Liver (tissue), 9 donors: ENCODE measurements around the gene COL19A1. TPM values are rescaled to one million over a fixed set of nuclear protein-coding genes. Genes with fewer than 3 reads are reported as not detected.

Source experiments
- DNase-seq: peaks from one replicate; pipeline ENCODE4 v3.0.0-alpha.2; 2017; ENCODE audit warnings: low spot score
- H3K27ac ChIP-seq, 2 donors: one replicate each; pipeline ENCODE4 v1.7.0; 2013; ENCODE audit warnings: inconsistent platforms in 2 of 2, low read length in 2 of 2, control low read depth in 1 of 2, low read depth in 1 of 2, mild to moderate bottlenecking in 1 of 2
- H3K27me3 ChIP-seq, 4 donors: one replicate each; pipeline versions ENCODE4 v1.6.1 to v1.7.0; 2013; ENCODE audit warnings: low read length in 3 of 4, inconsistent platforms in 1 of 4, mild to moderate bottlenecking in 1 of 4, moderate library complexity in 1 of 4; ENCODE audit not compliant: control insufficient read depth in 4 of 4, insufficient read depth in 4 of 4
- H3K36me3 ChIP-seq, 4 donors: one replicate each; pipeline versions ENCODE4 v1.6.1 to v1.7.0; 2013; ENCODE audit warnings: low read length in 3 of 4, mild to moderate bottlenecking in 3 of 4, low read depth in 1 of 4, moderate library complexity in 1 of 4; ENCODE audit not compliant: control insufficient read depth in 4 of 4, insufficient read depth in 3 of 4
- H3K4me1 ChIP-seq, 4 donors: one replicate each; pipeline versions ENCODE4 v1.6.1 to v1.7.0; 2013; ENCODE audit warnings: low read length in 3 of 4, mild to moderate bottlenecking in 3 of 4, moderate library complexity in 1 of 4; ENCODE audit not compliant: control insufficient read depth in 4 of 4, insufficient read depth in 4 of 4
- H3K4me3 ChIP-seq, 3 donors: one replicate each; pipeline versions ENCODE4 v1.6.1 to v1.7.0; 2013; ENCODE audit warnings: low read length in 3 of 3, control low read depth in 1 of 3, low read depth in 1 of 3, mild to moderate bottlenecking in 1 of 3
- H3K9ac ChIP-seq, 2 donors: one replicate each; pipeline ENCODE4 v1.7.0; 2013; ENCODE audit warnings: low read length in 2 of 2, mild to moderate bottlenecking in 2 of 2, moderate library complexity in 2 of 2, control low read depth in 1 of 2, low read depth in 1 of 2
- H3K9me3 ChIP-seq, 4 donors: one replicate each; pipeline versions ENCODE4 v1.6.1 to v1.7.0; 2013; ENCODE audit warnings: low read length in 3 of 4; ENCODE audit not compliant: control insufficient read depth in 4 of 4
- EGR1 ChIP-seq, 2 donors: IDR thresholded peaks; 2 replicates each; pipeline ENCODE4 v1.6.1; 2016 to 2018; ENCODE audit warnings: antibody characterized with exemption in 2 of 2, low read depth in 2 of 2
- FOXA1 ChIP-seq: IDR thresholded peaks from 2 replicates; pipeline ENCODE4 v1.6.1; 2016; ENCODE audit warnings: antibody characterized with exemption
- FOXA2 ChIP-seq: IDR thresholded peaks from 2 replicates; pipeline ENCODE4 v1.6.1; 2016; ENCODE audit warnings: antibody characterized with exemption
- GABPA ChIP-seq, 2 donors: IDR thresholded peaks in 1 of 2; conservative IDR thresholded peaks in 1 of 2; 2 replicates each; pipeline ENCODE4 v1.6.1; 2016; ENCODE audit warnings: antibody characterized with exemption in 2 of 2, mild to moderate bottlenecking in 1 of 2, moderate library complexity in 1 of 2
- HNF4A ChIP-seq, 2 donors: conservative IDR thresholded peaks; 2 replicates each; pipeline ENCODE4 v1.6.1; 2016; ENCODE audit warnings: antibody characterized with exemption in 2 of 2, mild to moderate bottlenecking in 2 of 2
- HNF4G ChIP-seq: IDR thresholded peaks from 2 replicates; pipeline ENCODE4 v1.6.1; 2016; ENCODE audit warnings: antibody characterized with exemption
- JUND ChIP-seq, 2 donors: IDR thresholded peaks; 2 replicates each; pipeline ENCODE4 v1.6.1; 2016; ENCODE audit warnings: antibody characterized with exemption in 2 of 2
- NR2F2 ChIP-seq: IDR thresholded peaks from 2 replicates; pipeline ENCODE4 v1.6.1; 2016; ENCODE audit warnings: antibody characterized with exemption
- RAD21 ChIP-seq, 2 donors: IDR thresholded peaks; 2 replicates each; pipeline ENCODE4 v1.6.1; 2016; ENCODE audit warnings: antibody characterized with exemption in 2 of 2, mild to moderate bottlenecking in 2 of 2
- RXRA ChIP-seq, 2 donors: IDR thresholded peaks; 2 replicates each; pipeline ENCODE4 v1.6.1; 2017 to 2018; ENCODE audit warnings: antibody characterized with exemption in 2 of 2, mild to moderate bottlenecking in 1 of 2
- SP1 ChIP-seq: IDR thresholded peaks from 2 replicates; pipeline ENCODE4 v1.6.1; 2018; ENCODE audit warnings: antibody characterized with exemption, mild to moderate bottlenecking
- TAF1 ChIP-seq: conservative IDR thresholded peaks from 2 replicates; pipeline ENCODE4 v1.6.1; 2016; ENCODE audit warnings: antibody characterized with exemption, mild to moderate bottlenecking
- YY1 ChIP-seq: IDR thresholded peaks from 2 replicates; pipeline ENCODE4 v1.6.1; 2016; ENCODE audit warnings: antibody characterized with exemption, mild to moderate bottlenecking
- WGBS: extraction: QIAGEN DNeasy Blood & Tissue Kit; methylation state at CpG from one replicate; pipeline ENCODE4 v1.1.7; 2013; 5-methylcytosine and 5-hydroxymethylcytosine counted together
- polyA plus RNA-seq, 2 donors: library from polyadenylated mRNA; stranded (reverse) in 1 of 2; unstranded in 1 of 2; fragments of 200-250 nt in 1 of 2; fragments of >200 nt in 1 of 2; fragmentation: Nextera tagmentation in 1 of 2; extraction: Ambion mirVana in 1 of 2; gene quantifications; one replicate each; pipeline versions ENCODE4 v1.2.1 to v1.2.3, GENCODE V29; 2013 to 2015
- total RNA-seq, 2 donors: library from RNA; depleted of rRNA; stranded (reverse); fragments of >200 nt; gene quantifications; one replicate each; pipeline ENCODE4 v1.2.3, GENCODE V29; 2014
- TF ChIP-seq, protein P1 (sequence below): IDR thresholded peaks from 2 replicates; pipeline ENCODE4 v1.6.1; 2016; ENCODE audit warnings: antibody characterized with exemption
- TF ChIP-seq, protein P2 (sequence below): IDR thresholded peaks from 2 replicates; pipeline ENCODE4 v1.6.1; 2016; ENCODE audit warnings: antibody characterized with exemption
- TF ChIP-seq, protein P3 (sequence below): IDR thresholded peaks from 2 replicates; pipeline ENCODE4 v1.6.1; 2016; ENCODE audit warnings: antibody characterized with exemption, mild to moderate bottlenecking
- TF ChIP-seq, protein P4 (sequence below): IDR thresholded peaks from 2 replicates; pipeline ENCODE4 v1.6.1; 2016; ENCODE audit warnings: antibody characterized with exemption
- TF ChIP-seq, protein P5 (sequence below): fragments of 150-350 bp; IDR thresholded peaks from 2 replicates; pipeline ENCODE4 v1.5.1; 2017; ENCODE audit warnings: improper control_type of control experiment, low read depth, low read length; ENCODE audit not compliant: missing input control
- donor health status: healthy.
- donor health status: healthy.
- donor health status: healthy.
- donor health status: healthy.
- donor health status: healthy.

The COL19A1 gene
- total and polyA plus RNA-seq, 4 donors = 0.25 to 0.51 TPM; not detected in 2

DNA sequence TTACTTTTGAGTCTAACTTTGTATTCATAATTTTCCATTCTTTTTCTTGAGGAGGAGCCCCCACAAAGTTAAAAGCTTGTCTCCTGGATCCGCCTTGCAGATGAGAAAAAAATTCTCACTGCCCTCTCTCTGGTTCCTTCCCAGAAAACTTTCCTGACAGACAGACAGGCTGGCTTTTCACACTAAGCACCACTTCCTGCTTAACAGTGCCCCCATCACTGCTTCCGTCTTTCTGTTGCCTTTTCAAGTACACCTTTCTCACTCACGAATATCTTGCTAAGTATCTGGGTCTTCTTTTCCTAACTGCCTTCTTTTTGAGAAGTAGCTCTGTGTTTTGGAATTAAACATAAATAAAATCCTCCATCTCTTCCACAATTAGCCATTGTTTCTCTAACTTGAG is 49.8 kb upstream of the COL19A1 start:
- DNase-seq = no peak
- Histone ChIP-seq H3K36me3 (no peaks in the 10 kb centered on the region), H3K27ac (no peak overlapping the region), H3K9ac (no peak overlapping the region), H3K27me3 (no peaks in the 10 kb centered on the region), H3K4me3 (no peak overlapping the region), H3K9me3 (no peaks in the 10 kb centered on the region), H3K4me1 (peaks cover 3 to 12% (median 5%) of the 10 kb centered on the region in 4 donors)
- TF ChIP-seq YY1 (no peak), SP1 (no peak), FOXA1 (no peak), HNF4G (no peak), RXRA (IDR thresholded peaks at IDR 0.05) (no peak), FOXA2 (no peak), RAD21 (IDR thresholded peaks at IDR 0.05) (no peak), EGR1 (IDR thresholded peaks at IDR 0.05; ENCODE audit: low read depth in 2 of 2) (no peak), HNF4A (conservative IDR thresholded peaks at IDR 0.05) (no peak), JUND (IDR thresholded peaks at IDR 0.05) (no peak), GABPA (IDR thresholded peaks at IDR 0.05 in 1 of 2, conservative IDR thresholded peaks at IDR 0.05 in 1 of 2) (no peak), NR2F2 (no peak), TAF1 (no peak)
- TF ChIP-seq, protein P1, sequence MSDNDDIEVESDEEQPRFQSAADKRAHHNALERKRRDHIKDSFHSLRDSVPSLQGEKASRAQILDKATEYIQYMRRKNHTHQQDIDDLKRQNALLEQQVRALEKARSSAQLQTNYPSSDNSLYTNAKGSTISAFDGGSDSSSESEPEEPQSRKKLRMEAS = no peak
- TF ChIP-seq, protein P2, sequence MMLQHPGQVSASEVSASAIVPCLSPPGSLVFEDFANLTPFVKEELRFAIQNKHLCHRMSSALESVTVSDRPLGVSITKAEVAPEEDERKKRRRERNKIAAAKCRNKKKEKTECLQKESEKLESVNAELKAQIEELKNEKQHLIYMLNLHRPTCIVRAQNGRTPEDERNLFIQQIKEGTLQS = no peak
- TF ChIP-seq, protein P3, sequence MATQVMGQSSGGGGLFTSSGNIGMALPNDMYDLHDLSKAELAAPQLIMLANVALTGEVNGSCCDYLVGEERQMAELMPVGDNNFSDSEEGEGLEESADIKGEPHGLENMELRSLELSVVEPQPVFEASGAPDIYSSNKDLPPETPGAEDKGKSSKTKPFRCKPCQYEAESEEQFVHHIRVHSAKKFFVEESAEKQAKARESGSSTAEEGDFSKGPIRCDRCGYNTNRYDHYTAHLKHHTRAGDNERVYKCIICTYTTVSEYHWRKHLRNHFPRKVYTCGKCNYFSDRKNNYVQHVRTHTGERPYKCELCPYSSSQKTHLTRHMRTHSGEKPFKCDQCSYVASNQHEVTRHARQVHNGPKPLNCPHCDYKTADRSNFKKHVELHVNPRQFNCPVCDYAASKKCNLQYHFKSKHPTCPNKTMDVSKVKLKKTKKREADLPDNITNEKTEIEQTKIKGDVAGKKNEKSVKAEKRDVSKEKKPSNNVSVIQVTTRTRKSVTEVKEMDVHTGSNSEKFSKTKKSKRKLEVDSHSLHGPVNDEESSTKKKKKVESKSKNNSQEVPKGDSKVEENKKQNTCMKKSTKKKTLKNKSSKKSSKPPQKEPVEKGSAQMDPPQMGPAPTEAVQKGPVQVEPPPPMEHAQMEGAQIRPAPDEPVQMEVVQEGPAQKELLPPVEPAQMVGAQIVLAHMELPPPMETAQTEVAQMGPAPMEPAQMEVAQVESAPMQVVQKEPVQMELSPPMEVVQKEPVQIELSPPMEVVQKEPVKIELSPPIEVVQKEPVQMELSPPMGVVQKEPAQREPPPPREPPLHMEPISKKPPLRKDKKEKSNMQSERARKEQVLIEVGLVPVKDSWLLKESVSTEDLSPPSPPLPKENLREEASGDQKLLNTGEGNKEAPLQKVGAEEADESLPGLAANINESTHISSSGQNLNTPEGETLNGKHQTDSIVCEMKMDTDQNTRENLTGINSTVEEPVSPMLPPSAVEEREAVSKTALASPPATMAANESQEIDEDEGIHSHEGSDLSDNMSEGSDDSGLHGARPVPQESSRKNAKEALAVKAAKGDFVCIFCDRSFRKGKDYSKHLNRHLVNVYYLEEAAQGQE = no peak
- 76% methylated on average over 3 of the region's 3 CpGs for WGBS

DNA sequence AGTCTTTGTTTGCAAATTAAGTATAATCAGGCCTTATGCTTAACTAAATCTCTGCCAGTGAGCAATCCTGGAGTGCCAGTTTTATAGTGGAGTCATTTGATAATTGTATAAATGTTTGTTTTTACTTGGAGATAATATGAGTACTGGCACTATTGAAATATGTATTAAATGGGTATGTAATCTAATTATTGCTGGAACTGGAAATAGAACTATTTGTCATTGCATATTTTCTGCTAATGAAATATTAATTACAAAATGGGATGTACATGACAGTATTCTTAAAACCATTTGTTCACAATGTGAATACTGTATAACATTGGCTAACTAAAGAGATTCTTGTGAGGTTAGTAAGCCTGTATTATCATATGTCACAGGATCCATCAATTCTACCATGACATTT is 49.0 kb upstream of the COL19A1 start:
- Histone ChIP-seq H3K27ac (no peak overlapping the region), H3K4me3 (no peak overlapping the region), H3K9me3 (no peaks in the 10 kb centered on the region), H3K4me1 (peaks cover 3 to 12% (median 5%) of the 10 kb centered on the region in 4 donors), H3K9ac (no peak overlapping the region), H3K36me3 (no peaks in the 10 kb centered on the region), H3K27me3 (no peaks in the 10 kb centered on the region)
- DNase-seq = no peak
- TF ChIP-seq FOXA2 = no peak
- TF ChIP-seq, protein P4, sequence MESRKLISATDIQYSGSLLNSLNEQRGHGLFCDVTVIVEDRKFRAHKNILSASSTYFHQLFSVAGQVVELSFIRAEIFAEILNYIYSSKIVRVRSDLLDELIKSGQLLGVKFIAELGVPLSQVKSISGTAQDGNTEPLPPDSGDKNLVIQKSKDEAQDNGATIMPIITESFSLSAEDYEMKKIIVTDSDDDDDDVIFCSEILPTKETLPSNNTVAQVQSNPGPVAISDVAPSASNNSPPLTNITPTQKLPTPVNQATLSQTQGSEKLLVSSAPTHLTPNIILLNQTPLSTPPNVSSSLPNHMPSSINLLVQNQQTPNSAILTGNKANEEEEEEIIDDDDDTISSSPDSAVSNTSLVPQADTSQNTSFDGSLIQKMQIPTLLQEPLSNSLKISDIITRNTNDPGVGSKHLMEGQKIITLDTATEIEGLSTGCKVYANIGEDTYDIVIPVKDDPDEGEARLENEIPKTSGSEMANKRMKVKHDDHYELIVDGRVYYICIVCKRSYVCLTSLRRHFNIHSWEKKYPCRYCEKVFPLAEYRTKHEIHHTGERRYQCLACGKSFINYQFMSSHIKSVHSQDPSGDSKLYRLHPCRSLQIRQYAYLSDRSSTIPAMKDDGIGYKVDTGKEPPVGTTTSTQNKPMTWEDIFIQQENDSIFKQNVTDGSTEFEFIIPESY = no peak
- no peak for TF ChIP-seq SP1
- TF ChIP-seq RAD21 (IDR thresholded peaks at IDR 0.05) = no peak
- TF ChIP-seq, protein P2 = no peak
- no peak for TF ChIP-seq JUND (IDR thresholded peaks at IDR 0.05)
- TF ChIP-seq NR2F2 = no peak
- TF ChIP-seq TAF1 = no peak
- TF ChIP-seq, protein P3 = no peak
- TF ChIP-seq FOXA1 = no peak
- TF ChIP-seq YY1 = no peak
- no peak for TF ChIP-seq HNF4A (conservative IDR thresholded peaks at IDR 0.05)
- TF ChIP-seq RXRA (IDR thresholded peaks at IDR 0.05) = no peak
- no peak for TF ChIP-seq GABPA (IDR thresholded peaks at IDR 0.05 in 1 of 2, conservative IDR thresholded peaks at IDR 0.05 in 1 of 2)
- TF ChIP-seq HNF4G = no peak
- TF ChIP-seq, protein P1 = no peak
- TF ChIP-seq EGR1 (IDR thresholded peaks at IDR 0.05; ENCODE audit: low read depth in 2 of 2) = no peak
- TF ChIP-seq, protein P5, sequence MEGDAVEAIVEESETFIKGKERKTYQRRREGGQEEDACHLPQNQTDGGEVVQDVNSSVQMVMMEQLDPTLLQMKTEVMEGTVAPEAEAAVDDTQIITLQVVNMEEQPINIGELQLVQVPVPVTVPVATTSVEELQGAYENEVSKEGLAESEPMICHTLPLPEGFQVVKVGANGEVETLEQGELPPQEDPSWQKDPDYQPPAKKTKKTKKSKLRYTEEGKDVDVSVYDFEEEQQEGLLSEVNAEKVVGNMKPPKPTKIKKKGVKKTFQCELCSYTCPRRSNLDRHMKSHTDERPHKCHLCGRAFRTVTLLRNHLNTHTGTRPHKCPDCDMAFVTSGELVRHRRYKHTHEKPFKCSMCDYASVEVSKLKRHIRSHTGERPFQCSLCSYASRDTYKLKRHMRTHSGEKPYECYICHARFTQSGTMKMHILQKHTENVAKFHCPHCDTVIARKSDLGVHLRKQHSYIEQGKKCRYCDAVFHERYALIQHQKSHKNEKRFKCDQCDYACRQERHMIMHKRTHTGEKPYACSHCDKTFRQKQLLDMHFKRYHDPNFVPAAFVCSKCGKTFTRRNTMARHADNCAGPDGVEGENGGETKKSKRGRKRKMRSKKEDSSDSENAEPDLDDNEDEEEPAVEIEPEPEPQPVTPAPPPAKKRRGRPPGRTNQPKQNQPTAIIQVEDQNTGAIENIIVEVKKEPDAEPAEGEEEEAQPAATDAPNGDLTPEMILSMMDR = no peak
